Esophagus muscularis mucosa (tissue), 4 donors: ENCODE results near the gene IGFBPL1. TPM values are rescaled to one million over a fixed set of nuclear protein-coding genes. Genes with fewer than 3 reads are reported as not detected.

Experiments
- DNase-seq: peaks from one replicate; pipeline ENCODE4 v3.0.0-alpha.2; 2017; ENCODE audit errors: extremely low spot score
- H3K27ac ChIP-seq, 4 donors: fragments of 200-600 bp; sonication (generic); replicated peaks in 1 of 4; 1 replicate in 3 of 4; 2 replicates in 1 of 4; pipeline ENCODE4 v1.5.1; 2016 to 2019; ENCODE audit warnings: mild to moderate bottlenecking in 1 of 4
- H3K27me3 ChIP-seq, 4 donors: fragments of 200-600 bp; sonication (generic); one replicate each; pipeline versions ENCODE4 v1.5.1 to v1.6.0; 2016 to 2019
- H3K36me3 ChIP-seq, 4 donors: fragments of 200-600 bp; sonication (generic); one replicate each; pipeline ENCODE4 v1.5.1; 2016 to 2019
- H3K4me1 ChIP-seq, 4 donors: fragments of 200-600 bp; sonication (generic); one replicate each; pipeline ENCODE4 v1.5.1; 2016 to 2019
- H3K4me3 ChIP-seq, 4 donors: fragments of 200-600 bp; sonication (generic); 1 replicate in 2 of 4; 2 replicates in 2 of 4; pipeline ENCODE4 v1.5.1; 2016 to 2019; ENCODE audit warnings: mild to moderate bottlenecking in 4 of 4, moderate library complexity in 1 of 4
- H3K9me3 ChIP-seq, 4 donors: fragments of 200-600 bp; sonication (generic); 1 replicate in 3 of 4; 2 replicates in 1 of 4; pipeline ENCODE4 v1.5.1; 2016 to 2019
- EP300 ChIP-seq: sonication (generic); formaldehyde crosslinking; IDR thresholded peaks from one replicate; pipeline ENCODE4 v1.6.1; 2017; ENCODE audit warnings: antibody characterized with exemption
- POLR2A ChIP-seq: fragments of 450-650 bp; IDR thresholded peaks from one replicate; pipeline ENCODE4 v1.6.1; 2017; ENCODE audit warnings: antibody characterized with exemption, moderate library complexity, mild to moderate bottlenecking, low read depth
- POLR2AphosphoS5 ChIP-seq, 2 donors: sonication (generic); formaldehyde crosslinking; IDR thresholded peaks; one replicate each; pipeline ENCODE4 v1.6.1; 2017; ENCODE audit warnings: antibody characterized with exemption in 2 of 2
- WGBS: methylation state at CpG from one replicate; pipeline ENCODE4 v1.1.5; 2018; 5-methylcytosine and 5-hydroxymethylcytosine counted together
- intact Hi-C: fragments of 100-400 bp; cut with DNase I; formaldehyde crosslinking; loops from one replicate; pipeline ENCODE4 v1.15.1; 2023
- total RNA-seq, 4 donors: library from RNA; depleted of rRNA; stranded (reverse); fragments of >200 nt; gene quantifications; one replicate each; pipeline versions ENCODE4 v1.1.0 to v1.2.1, GENCODE V29; 2016
- TF ChIP-seq, protein P1 (sequence below), 3 experiments: fragments of 200-600 bp in 2 of 3; fragments of 450-650 bp in 1 of 3; sonication (generic) in 2 of 3; IDR thresholded peaks; one replicate each; pipeline ENCODE4 v1.5.1; 2017 to 2019; ENCODE audit warnings: antibody characterized with exemption in 3 of 3, mild to moderate bottlenecking in 2 of 3, moderate library complexity in 1 of 3

The IGFBPL1 gene
- total RNA-seq, 4 donors from 2014 or later = 0.78 to 3.7 (median 1.5) TPM

DNA sequence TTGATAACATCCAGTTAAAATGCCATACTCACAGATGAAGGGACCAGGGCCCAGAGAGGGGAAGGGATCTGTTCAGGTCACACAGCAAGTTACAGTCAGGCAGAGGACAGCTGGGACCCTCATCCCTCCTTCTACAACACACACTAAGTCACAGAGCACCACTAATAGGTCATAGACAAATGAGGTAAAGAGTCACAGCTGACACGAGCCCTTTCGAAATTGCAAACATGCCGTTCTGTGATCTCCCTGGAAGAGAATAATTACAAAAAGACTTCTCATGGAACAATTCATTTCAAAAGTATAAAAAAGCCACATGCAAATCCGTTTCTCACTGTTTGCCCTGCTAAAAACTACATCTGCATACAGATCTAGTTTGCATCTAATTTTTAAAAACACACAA, 15.5 kb downstream of the IGFBPL1 start:
- H3K9me3 ChIP-seq = no peaks in the 10 kb centered on the region
- no peaks in the 10 kb centered on the region for H3K4me1 ChIP-seq
- DNase-seq = no peak
- intact Hi-C loops = no loop called here
- H3K36me3 ChIP-seq = no peaks in the 10 kb centered on the region
- H3K4me3 ChIP-seq = no peak overlapping the region
- WGBS = 43% methylated on average over 4 of the region's 4 CpGs
- H3K27ac ChIP-seq = no peak overlapping the region
- H3K27me3 ChIP-seq = no peaks in the 10 kb centered on the region
- TF ChIP-seq EP300 = no peak
- TF ChIP-seq POLR2AphosphoS5 (IDR thresholded peaks at IDR 0.05) = no peak
- TF ChIP-seq, protein P1, sequence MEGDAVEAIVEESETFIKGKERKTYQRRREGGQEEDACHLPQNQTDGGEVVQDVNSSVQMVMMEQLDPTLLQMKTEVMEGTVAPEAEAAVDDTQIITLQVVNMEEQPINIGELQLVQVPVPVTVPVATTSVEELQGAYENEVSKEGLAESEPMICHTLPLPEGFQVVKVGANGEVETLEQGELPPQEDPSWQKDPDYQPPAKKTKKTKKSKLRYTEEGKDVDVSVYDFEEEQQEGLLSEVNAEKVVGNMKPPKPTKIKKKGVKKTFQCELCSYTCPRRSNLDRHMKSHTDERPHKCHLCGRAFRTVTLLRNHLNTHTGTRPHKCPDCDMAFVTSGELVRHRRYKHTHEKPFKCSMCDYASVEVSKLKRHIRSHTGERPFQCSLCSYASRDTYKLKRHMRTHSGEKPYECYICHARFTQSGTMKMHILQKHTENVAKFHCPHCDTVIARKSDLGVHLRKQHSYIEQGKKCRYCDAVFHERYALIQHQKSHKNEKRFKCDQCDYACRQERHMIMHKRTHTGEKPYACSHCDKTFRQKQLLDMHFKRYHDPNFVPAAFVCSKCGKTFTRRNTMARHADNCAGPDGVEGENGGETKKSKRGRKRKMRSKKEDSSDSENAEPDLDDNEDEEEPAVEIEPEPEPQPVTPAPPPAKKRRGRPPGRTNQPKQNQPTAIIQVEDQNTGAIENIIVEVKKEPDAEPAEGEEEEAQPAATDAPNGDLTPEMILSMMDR (IDR thresholded peaks at IDR 0.05) = no peak
- no peak for TF ChIP-seq POLR2A

DNA sequence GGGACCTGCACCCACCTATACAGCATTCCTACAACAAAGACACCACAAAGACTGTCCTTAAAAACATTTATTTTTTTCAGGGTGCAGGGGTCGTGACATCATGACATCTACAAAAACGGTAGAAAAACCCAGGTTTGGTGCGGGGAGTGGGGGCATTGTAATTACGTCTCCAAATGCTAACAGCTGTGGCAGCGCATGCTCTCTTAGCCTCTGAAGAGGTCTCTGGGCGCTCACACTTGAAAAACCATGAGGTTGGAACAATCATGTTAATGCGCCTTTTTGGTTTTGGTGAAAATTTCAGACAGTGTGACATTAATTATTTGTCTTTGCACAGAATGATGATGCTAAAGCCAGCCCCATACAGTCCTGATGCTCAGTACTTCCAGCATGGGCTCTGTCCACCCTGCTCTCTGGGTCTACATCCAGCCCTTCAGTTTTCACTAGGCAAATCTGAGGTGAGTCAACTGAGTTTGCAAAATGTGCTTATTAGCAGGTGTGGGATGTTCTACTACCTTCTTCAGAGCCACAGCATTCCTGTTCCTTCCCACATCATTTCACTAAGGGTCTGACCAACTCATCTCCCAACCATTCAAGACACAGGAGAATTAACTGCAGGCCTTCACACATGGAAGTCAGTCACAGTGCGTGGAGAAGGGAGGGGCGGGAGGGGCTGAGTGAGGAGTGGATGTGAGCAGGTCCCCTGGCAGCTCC, 17.6 kb downstream of the IGFBPL1 start:
- H3K36me3 ChIP-seq = no peaks in the 10 kb centered on the region

GRCh38 chr9:38405785-38406184, 18.5 kb downstream of the IGFBPL1 start:
- Histone ChIP-seq H3K36me3 (no peaks in the 10 kb centered on the region), H3K4me3 (no peak overlapping the region), H3K27ac (no peak overlapping the region), H3K9me3 (no peaks in the 10 kb centered on the region), H3K4me1 (peaks cover 0 to 3% (median 1%) of the 10 kb centered on the region in 4 donors), H3K27me3 (no peaks in the 10 kb centered on the region)
- TF ChIP-seq POLR2A = no peak
- TF ChIP-seq, protein P1 (IDR thresholded peaks at IDR 0.05) = no peak
- TF ChIP-seq EP300 = no peak
- TF ChIP-seq POLR2AphosphoS5 (IDR thresholded peaks at IDR 0.05) = no peak
- WGBS = 56% methylated on average over 3 of the region's 3 CpGs
- no peak for DNase-seq
- intact Hi-C loops = no loop called here

More for the DNA sequence above, 17.6 kb downstream of the IGFBPL1 start:
- TF ChIP-seq, protein P1 (IDR thresholded peaks at IDR 0.05) = no peak
- TF ChIP-seq EP300 (no peak), POLR2AphosphoS5 (IDR thresholded peaks at IDR 0.05) (no peak), POLR2A (no peak)
- intact Hi-C loops = no loop called here
- Histone ChIP-seq H3K9me3 (no peaks in the 10 kb centered on the region), H3K27me3 (no peaks in the 10 kb centered on the region), H3K4me1 (no peaks in the 10 kb centered on the region), H3K27ac (no peak overlapping the region), H3K4me3 (no peak overlapping the region)
- WGBS = 84% methylated on average over 9 of the region's 9 CpGs
- DNase-seq = no peak

DNA sequence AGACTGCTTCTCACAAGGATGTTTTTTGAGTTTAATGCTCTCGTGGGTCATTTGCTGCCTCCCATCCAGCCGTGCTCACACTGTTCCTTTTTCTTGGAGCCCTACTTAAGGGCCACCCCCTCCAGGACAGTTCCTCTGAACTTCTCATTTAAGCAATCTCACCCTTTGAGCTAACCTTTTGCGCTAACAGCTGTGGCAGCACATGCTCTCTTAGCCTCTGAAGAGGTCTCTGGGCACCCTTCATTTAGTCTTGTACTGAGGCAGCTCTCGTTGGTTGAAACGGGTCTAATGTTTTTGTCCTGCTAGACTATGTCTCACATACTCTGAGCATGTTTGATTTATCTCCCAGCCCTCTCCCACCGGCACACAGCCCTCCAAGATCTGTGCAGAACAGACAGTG, 19.9 kb downstream of the IGFBPL1 start:
- 66% methylated on average over 6 of the region's 6 CpGs for WGBS
- Histone ChIP-seq H3K4me3 (no peak overlapping the region), H3K4me1 (peaks cover 0 to 12% (median 9%) of the 10 kb centered on the region in 4 donors), H3K9me3 (no peaks in the 10 kb centered on the region), H3K27me3 (no peaks in the 10 kb centered on the region), H3K36me3 (no peaks in the 10 kb centered on the region), H3K27ac (no peak overlapping the region)
- TF ChIP-seq POLR2A (no peak), EP300 (no peak), POLR2AphosphoS5 (IDR thresholded peaks at IDR 0.05) (no peak)
- TF ChIP-seq, protein P1 (IDR thresholded peaks at IDR 0.05) = no peak
- DNase-seq = no peak
- intact Hi-C loops = no loop called here
